Activated CD4-positive, CD25-positive, alpha-beta regulatory T cell treated with anti-CD3 and anti-CD28 coated beads, Interleukin-2, amount 50 U/mL, for 72 hours (primary cell): Measurements from ENCODE around the gene GORAB.

Experiments used
- DNase-seq: peaks from one replicate; pipeline ENCODE4 v3.0.0; 2021

GORAB gene

DNA sequence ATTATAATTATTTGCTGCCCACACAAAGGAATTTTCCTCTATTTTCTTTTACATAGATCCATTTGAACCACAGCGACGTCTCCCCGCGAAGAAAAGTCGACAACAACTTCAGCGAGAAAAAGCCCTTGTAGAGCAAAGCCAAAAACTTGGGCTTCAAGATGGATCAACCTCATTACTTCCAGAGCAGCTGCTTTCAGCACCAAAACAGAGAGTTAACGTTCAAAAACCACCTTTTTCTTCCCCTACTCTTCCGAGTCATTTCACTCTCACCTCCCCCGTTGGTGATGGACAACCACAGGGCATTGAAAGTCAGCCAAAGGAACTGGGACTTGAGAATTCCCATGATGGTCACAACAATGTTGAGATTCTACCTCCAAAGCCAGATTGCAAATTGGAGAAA, 7.2 kb downstream of the GORAB start:
- DNase-seq = no peak

GRCh38 chr1:170544624-170545023, 12.7 kb downstream of the GORAB start:
- DNase-seq = no peak

GRCh38 chr1:170545476-170545875, 13.5 kb downstream of the GORAB start:
- no peak for DNase-seq

DNA sequence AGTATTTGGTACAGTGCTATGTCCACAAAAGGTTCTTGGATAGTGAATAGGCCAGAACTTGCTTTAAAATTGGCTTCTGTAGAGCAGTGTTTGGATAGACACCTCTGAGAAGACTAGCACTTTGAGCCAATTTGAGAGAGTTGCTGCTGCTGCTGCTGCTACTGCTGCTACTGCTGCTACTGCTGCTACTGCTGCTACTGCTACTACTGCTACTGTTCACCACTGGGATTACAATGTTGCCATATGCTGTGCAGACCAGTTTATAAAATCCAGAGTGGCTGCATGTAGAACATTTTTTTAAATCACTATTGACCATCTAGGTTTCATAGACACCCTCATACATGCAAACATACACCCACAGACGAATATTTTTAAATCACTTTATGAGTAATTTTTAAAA, 15.3 kb downstream of the GORAB start:
- DNase-seq = no peak

DNA sequence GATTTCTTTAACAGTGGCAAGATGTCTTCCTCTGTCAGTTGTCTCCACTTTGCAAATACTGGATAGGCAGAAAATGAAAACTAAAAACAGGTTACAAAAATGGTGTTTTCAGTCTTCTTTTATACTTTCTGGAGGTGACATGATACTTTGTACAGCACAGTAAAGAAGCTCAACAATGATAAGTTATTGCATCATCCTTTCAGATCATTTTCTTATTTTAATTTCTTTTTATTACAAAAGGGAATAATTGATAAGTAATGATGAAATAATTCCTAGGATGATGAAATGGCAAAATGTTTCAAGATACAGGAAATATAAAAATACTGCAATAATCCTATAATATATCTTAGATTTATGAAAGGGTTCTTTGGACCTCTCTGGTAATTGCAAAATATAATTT, 16.5 kb downstream of the GORAB start:
- no peak for DNase-seq

DNA sequence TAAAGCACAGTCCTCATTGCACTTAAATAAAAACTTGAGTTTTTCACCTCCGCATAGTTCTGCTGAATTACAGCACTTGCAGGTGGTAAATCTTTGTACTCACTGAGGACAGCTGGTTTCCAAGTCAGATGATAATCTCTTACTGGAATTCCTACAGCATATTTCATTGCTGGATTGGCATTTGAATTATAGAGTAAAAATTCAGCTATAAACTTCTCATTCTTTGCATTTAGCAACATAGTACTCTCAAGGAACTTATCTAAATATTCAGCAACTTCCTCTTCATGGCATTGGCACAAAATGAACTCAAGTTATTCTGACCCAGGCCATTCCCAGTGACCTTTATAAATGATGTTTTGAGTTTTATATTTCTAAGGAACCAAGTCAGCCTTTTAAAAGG, 23.4 kb downstream of the GORAB start:
- DNase-seq = no peak

DNA sequence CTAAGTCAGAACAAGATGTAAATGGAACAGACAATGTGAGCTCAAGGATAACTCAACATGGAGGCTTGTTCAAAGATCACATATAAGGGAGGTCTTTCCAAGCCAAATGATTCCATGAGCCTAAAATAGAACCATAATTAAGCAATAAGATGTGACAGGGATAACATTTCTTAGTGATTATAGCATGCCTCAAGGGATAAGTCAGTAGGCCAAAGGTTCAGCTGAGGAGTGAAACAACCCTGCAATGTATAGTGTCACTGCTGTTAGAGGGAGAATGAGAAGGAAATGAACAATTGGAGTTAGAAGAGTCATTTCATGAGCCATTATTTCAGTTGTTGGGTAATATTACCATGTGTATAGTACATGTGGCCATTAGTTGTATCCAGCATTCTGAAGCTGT, 25.0 kb downstream of the GORAB start:
- no peak for DNase-seq

GRCh38 chr1:170558731-170559130, 26.8 kb downstream of the GORAB start:
- DNase-seq = no peak

DNA sequence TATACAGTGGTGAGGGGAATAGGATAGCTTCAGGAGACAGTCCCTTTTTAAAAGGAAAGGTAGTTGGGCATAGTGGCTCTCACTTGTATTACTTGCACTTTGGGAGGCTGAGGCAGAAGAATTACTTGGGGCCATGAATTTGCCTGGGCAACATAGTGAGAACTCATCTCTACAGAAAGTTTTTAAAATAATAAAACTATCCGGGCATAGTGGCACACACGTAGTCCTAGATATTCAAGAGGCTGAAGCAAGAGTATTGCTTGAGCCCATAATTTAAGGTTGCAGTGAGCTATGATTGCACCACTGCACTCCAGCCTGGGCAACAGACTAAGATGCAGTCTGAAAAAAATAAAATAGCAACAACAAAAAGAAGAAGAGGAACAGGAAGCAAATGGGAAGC, 27.2 kb downstream of the GORAB start:
- DNase-seq = no peak

GRCh38 chr1:170560681-170561285, 28.8 kb downstream of the GORAB start:
- DNase-seq = no peak

DNA sequence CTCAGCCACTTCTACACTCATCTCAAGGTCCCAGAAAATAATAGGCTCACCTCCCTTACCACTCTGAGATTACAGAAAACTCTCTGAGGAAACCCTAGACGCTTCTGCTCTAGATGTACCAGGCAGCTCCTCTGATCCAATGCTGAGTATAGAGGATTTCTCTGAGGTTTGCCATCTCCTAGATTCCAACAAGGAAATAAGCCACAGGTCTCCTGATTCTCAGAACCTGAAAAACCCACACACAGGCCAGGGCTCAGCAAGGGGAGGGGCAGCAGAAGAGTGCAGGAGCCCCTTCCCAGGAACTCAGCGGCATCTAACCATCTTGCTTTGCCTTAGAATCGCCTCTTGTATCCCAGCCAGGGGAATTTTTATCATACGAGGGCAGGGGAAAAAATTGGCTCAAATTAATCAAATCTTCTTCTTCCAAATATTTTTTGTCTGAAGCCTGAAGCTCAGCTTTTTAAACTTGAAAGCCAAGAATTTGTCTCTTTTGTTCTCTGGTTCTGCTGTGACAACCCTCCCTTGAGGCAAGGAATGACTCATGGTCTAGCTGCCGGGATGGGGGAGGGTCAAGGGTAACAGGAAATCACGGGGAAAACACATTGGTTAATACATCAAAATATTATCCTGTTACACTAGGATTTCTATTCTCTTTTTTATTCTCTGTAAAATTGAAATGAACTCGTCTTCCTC, 30.8 kb downstream of the GORAB start:
- no peak for DNase-seq

DNA sequence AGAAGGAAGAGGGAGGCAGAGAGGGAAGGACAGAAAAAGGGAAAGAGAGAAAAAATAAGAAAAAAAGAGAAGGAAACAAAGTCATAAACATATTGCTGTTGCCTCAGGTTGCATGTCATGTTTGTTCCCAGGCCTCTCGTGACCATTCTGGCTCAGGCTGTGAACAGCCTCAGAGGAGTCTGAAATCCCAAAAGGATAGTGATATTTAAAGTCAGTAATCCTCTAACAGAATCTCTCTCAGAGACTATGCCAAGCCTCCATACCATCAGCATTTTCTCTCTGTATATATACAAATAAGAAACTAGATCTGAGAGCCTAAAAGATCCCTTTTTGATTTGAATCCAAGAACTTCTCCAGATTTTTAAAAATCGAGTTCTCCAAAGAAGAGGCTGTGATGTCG, 35.2 kb downstream of the GORAB start:
- DNase-seq = no peak

DNA sequence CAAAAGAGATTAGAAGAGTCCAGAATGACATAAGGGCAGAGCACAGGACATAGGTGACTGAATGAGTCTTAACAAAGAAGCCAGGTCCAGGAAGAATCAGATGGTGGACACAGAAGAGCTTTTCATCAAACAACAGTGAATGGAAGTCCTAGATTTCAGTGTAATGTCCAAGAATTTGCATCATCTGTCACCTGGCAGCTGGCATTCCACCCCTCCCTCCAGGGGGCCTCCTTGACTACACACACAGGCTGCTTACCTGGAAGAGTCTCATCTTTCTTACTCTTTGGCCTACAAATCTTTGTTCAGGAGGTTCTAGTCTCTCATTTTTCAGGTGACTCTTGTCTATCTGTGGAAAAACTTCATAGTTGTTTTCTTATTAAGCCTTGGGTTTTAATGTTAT, 36.2 kb downstream of the GORAB start:
- DNase-seq = no peak

- no peak for DNase-seq
Observed at GRCh38 chr1:170576980-170577379, 45.0 kb downstream of the GORAB start.

- no peak for DNase-seq
Observed at GRCh38 chr1:170578359-170578758, 46.4 kb downstream of the GORAB start.

- no peak for DNase-seq
Observed at GRCh38 chr1:170580636-170581440, 48.9 kb downstream of the GORAB start.

- no peak for DNase-seq
Observed at GRCh38 chr1:170583186-170583585, 51.2 kb downstream of the GORAB start.

DNA sequence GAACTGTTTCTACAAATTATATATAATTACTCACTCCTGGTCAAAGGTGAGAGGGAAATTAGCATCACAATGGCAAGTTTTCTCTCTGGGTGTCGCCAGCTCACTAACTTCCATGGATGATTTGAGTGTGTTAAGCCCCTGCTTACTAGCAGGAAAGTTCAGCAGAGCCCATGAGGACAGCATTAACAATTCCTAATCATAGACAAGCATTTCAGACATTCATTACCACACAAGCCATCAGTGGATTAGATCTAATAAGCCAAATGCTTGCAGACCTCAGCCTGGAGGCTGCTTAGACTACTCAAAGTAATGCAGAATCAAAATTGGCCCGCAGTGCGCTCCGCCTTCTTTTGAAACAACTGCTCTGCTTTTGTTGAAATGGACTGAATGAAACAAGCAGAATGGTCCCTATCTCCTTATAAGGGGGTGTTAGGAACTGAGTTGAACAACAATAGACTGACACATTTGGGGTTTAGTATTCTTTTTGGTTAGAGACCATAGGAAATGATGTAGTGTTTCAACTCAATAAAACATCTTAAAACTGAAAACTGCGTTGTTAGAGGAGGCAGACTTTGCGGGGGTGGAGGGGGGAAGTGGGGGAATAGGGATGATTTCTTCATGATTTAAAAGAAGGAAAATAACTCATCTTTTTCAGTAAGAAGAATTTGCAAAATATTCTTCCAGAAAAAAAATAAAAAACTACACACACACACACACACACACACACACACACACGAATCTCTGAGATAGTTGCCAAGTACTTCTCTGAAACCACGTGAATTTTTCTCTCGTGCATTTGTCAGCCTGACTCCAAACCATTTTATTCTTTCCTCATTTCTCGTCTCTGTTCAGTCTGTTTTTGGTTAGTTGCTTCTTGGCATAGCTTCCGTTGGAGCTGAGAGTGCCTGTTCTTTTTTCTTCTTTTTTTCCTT, 54.6 kb downstream of the GORAB start:
- no peak for DNase-seq

DNA sequence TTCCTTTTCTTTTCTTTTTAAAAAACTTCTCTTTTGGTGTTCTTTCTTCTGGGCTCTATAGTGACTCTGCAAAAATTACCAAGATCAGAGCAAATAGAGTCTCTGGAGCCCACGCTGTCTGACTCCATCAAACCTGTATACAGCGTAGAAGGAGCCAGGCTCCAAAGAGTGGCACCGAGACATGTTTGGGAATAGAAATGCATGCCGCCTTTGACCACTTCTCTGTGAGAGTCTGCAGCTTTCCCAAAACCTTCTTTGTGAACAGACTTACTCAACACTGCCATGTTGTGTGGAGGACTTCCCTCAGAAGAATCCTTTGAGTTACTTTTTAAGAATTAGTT, 55.3 kb downstream of the GORAB start:
- DNase-seq = no peak

- no peak for DNase-seq
Observed at GRCh38 chr1:170590921-170591705, 59.1 kb downstream of the GORAB start.

DNA sequence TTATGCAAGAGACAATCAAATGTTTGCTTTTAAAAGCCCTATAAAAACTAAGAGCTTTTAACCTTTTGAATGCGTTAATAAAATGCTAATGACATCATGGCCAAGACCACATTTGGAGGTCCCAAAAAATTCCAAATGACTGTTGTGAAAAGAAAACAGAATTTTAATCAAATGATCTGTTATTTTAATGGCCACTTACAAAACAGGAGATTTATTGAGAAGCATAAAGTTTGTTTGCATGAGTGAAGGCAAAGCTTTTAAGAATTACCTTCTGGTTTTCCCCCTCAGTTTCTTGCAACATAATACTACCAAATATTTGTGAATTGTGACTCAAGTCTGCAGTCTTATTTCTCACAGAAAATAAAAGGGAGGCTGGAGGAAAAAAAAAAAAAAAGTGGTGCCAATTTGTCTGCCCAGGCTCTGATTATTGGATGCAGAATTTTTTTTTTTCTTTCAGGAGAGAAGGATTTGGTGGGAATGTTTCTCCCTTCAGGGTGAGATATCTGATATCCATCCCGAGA, 60.7 kb downstream of the GORAB start:
- DNase-seq = no peak
